ENCODE results near the gene MECP2.
A peak's percentile ranks its signal among the peaks of the same experiment; 100 is the strongest.

Gene MECP2

DNA sequence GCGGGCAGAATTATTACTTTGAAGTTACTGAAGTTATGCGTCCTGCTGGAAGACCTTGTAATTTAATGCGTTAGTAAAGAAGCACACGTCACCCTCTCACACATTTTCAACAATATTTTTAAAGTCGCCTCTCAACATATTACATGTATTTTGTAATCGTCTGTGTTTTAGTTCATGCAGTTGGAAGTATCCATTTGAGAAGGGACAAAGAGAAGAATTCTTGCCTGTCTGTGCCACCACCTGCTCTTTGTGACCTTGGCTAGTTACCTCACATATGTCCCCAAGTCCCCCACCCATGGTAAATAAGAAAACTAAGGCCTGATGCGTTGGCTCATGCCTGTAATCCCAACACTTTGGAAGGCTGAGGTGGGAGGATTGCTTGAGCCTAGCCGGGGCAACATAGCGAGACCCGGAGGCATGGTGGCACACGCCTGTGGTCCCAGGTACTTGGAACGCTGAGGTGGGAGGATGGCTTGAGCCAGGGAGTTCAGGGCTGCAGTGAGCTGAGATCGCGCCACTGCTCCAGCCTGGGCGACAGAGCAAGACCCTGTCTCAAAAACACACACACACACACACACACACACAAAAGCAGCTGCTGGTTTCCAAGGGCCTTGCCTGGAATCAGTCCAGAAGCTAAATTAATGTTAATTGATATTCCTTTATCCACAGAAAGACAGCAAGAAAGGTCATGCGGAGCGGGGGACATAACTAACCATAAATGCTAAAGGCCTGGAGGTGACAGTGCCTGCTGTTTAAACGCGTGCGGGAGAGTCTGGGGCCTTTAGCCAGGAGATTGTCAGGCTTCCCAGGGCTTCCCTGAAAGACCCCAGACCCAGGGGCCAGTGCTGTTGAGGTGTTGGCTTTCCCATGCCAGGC is 124.2 kb downstream of the MECP2 start:
- ATAC-seq = no peak
- TF ChIP-seq, protein P1, sequence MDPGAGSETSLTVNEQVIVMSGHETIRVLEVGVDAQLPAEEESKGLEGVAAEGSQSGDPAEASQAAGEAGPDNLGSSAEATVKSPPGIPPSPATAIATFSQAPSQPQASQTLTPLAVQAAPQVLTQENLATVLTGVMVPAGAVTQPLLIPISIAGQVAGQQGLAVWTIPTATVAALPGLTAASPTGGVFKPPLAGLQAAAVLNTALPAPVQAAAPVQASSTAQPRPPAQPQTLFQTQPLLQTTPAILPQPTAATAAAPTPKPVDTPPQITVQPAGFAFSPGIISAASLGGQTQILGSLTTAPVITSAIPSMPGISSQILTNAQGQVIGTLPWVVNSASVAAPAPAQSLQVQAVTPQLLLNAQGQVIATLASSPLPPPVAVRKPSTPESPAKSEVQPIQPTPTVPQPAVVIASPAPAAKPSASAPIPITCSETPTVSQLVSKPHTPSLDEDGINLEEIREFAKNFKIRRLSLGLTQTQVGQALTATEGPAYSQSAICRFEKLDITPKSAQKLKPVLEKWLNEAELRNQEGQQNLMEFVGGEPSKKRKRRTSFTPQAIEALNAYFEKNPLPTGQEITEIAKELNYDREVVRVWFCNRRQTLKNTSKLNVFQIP (CRISPR knock-in tag; IDR thresholded peaks at IDR 0.05; ENCODE audit: borderline replicate concordance, low read depth) = no peak
- TF ChIP-seq PATZ1 (CRISPR knock-in tag; IDR thresholded peaks at IDR 0.05; ENCODE audit: borderline replicate concordance) (no peak), CREB5 (CRISPR knock-in tag; IDR thresholded peaks at IDR 0.05; ENCODE audit: low read depth) (no peak), PPARA (CRISPR knock-in tag; IDR thresholded peaks at IDR 0.05; ENCODE audit: borderline replicate concordance) (no peak), ZFP30 (CRISPR knock-in tag; IDR thresholded peaks at IDR 0.05) (no peak), ZNF70 (CRISPR knock-in tag; IDR thresholded peaks at IDR 0.05) (no peak), ZC3H10 (CRISPR knock-in tag; IDR thresholded peaks at IDR 0.05) (no peak)

GRCh38 chrX:153972368-153973126 is 125.0 kb downstream of the MECP2 start, which contains the start of gene TMEM187:
TSS of gene TMEM187 (plus strand) at chrX:153972754. CDS start at chrX:153982063, 9,309 bp downstream.
- peak; percentile 37 for ATAC-seq

More at GRCh38 chrX:153972368-153973126, 125.0 kb downstream of the MECP2 start, which contains the start of gene TMEM187:
- TF ChIP-seq, protein P1 (CRISPR knock-in tag; IDR thresholded peaks at IDR 0.05; ENCODE audit: borderline replicate concordance, low read depth) = no peak
- TF ChIP-seq CSDC2 (CRISPR knock-in tag; IDR thresholded peaks at IDR 0.05) (no peak), ZNF70 (CRISPR knock-in tag; IDR thresholded peaks at IDR 0.05) (no peak), TCF4 (CRISPR knock-in tag; IDR thresholded peaks at IDR 0.05; ENCODE audit: borderline replicate concordance) (no peak), PATZ1 (CRISPR knock-in tag; IDR thresholded peaks at IDR 0.05; ENCODE audit: borderline replicate concordance) (no peak), CREB5 (CRISPR knock-in tag; IDR thresholded peaks at IDR 0.05; ENCODE audit: low read depth) (no peak), TOX (CRISPR knock-in tag; IDR thresholded peaks at IDR 0.05; ENCODE audit: borderline replicate concordance) (no peak), ARNTL (CRISPR knock-in tag; IDR thresholded peaks at IDR 0.05; ENCODE audit: borderline replicate concordance, low read depth) (no peak), RARB (CRISPR knock-in tag; IDR thresholded peaks at IDR 0.05) (no peak), ISL1 (CRISPR knock-in tag; IDR thresholded peaks at IDR 0.05) (no peak), ZFP3 (CRISPR knock-in tag; IDR thresholded peaks at IDR 0.05) (no peak), ESRRG (CRISPR knock-in tag; IDR thresholded peaks at IDR 0.05) (no peak), ZFP30 (CRISPR knock-in tag; IDR thresholded peaks at IDR 0.05) (no peak), BACH2 (CRISPR knock-in tag; IDR thresholded peaks at IDR 0.05; ENCODE audit: borderline replicate concordance) (no peak)
- TF ChIP-seq, protein P2, sequence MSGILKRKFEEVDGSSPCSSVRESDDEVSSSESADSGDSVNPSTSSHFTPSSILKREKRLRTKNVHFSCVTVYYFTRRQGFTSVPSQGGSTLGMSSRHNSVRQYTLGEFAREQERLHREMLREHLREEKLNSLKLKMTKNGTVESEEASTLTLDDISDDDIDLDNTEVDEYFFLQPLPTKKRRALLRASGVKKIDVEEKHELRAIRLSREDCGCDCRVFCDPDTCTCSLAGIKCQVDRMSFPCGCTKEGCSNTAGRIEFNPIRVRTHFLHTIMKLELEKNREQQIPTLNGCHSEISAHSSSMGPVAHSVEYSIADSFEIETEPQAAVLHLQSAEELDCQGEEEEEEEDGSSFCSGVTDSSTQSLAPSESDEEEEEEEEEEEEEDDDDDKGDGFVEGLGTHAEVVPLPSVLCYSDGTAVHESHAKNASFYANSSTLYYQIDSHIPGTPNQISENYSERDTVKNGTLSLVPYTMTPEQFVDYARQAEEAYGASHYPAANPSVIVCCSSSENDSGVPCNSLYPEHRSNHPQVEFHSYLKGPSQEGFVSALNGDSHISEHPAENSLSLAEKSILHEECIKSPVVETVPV (CRISPR knock-in tag; IDR thresholded peaks at IDR 0.05) = no peak
- TF ChIP-seq, protein P3, sequence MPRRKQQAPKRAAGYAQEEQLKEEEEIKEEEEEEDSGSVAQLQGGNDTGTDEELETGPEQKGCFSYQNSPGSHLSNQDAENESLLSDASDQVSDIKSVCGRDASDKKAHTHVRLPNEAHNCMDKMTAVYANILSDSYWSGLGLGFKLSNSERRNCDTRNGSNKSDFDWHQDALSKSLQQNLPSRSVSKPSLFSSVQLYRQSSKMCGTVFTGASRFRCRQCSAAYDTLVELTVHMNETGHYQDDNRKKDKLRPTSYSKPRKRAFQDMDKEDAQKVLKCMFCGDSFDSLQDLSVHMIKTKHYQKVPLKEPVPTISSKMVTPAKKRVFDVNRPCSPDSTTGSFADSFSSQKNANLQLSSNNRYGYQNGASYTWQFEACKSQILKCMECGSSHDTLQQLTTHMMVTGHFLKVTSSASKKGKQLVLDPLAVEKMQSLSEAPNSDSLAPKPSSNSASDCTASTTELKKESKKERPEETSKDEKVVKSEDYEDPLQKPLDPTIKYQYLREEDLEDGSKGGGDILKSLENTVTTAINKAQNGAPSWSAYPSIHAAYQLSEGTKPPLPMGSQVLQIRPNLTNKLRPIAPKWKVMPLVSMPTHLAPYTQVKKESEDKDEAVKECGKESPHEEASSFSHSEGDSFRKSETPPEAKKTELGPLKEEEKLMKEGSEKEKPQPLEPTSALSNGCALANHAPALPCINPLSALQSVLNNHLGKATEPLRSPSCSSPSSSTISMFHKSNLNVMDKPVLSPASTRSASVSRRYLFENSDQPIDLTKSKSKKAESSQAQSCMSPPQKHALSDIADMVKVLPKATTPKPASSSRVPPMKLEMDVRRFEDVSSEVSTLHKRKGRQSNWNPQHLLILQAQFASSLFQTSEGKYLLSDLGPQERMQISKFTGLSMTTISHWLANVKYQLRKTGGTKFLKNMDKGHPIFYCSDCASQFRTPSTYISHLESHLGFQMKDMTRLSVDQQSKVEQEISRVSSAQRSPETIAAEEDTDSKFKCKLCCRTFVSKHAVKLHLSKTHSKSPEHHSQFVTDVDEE (CRISPR knock-in tag; IDR thresholded peaks at IDR 0.05) = no peak

Data from SK-N-SH treated with all-trans-retinoic acid at 6 μM for 48 hours (cell line).